SK-N-MC (cell line): ENCODE results near the gene SAMD14.

Source experiments
- EZH2 ChIP-seq: fragments of 200-600 bp; sonication (generic); IDR thresholded peaks from one replicate; pipeline ENCODE4 v1.6.1; 2017; ENCODE audit warnings: antibody characterized with exemption
- POLR2AphosphoS5 ChIP-seq: IDR thresholded peaks from 2 replicates; pipeline ENCODE4 v1.6.1; 2012; ENCODE audit warnings: mild to moderate bottlenecking, low read depth, low read length, borderline replicate concordance

GRCh38 chr17:50091918-50092285, 38.1 kb downstream of the SAMD14 start:
- TF ChIP-seq POLR2AphosphoS5 (no peak), EZH2 (no peak)
